Astrocyte of the spinal cord (primary cell): ENCODE results near the gene SREBF2.

Experiments used
- DNase-seq: peaks from one replicate; pipeline ENCODE4 v3.0.0; 2011; ENCODE audit warnings: low read depth, low spot score
- H3K4me3 ChIP-seq: 2 replicates; pipeline ENCODE4 v1.5.1; 2011; ENCODE audit warnings: low read depth, mild to moderate bottlenecking, low read length, moderate library complexity
- CTCF ChIP-seq: IDR thresholded peaks from 2 replicates; pipeline ENCODE4 v1.5.1; 2012; ENCODE audit warnings: low read depth, mild to moderate bottlenecking, low read length, inconsistent platforms
- in situ Hi-C: cut with HindIII; loops from 2 replicates; pipeline ENCODE4 v1.10.0; 2017; ENCODE audit warnings: low sequenced_read_pairs

Gene SREBF2

GRCh38 chr22:41923595-41924276, 90.8 kb downstream of the SREBF2 start:
- in situ Hi-C loops = no loop called here
- TF ChIP-seq CTCF = no peak
- no peak overlapping the region for H3K4me3 ChIP-seq
- DNase-seq = no peak

GRCh38 chr22:41925783-41926460, 93.0 kb downstream of the SREBF2 start:
- peak; percentile 12 for DNase-seq
- H3K4me3 ChIP-seq = no peak overlapping the region
- peak; percentile 63 for TF ChIP-seq CTCF
- in situ Hi-C loops = no loop called here

GRCh38 chr22:41927813-41928212, 94.9 kb downstream of the SREBF2 start:
- H3K4me3 ChIP-seq = no peak overlapping the region
- in situ Hi-C loops = no loop called here

GRCh38 chr22:41928593-41929417, 95.9 kb downstream of the SREBF2 start:
- no peak overlapping the region for H3K4me3 ChIP-seq

More at GRCh38 chr22:41927813-41928212, 94.9 kb downstream of the SREBF2 start:
- no peak for TF ChIP-seq CTCF
- no peak for DNase-seq

GRCh38 chr22:41929418-41929810, 96.5 kb downstream of the SREBF2 start:
- H3K4me3 ChIP-seq = no peak overlapping the region
- in situ Hi-C loops = no loop called here
- TF ChIP-seq CTCF = no peak
- no peak for DNase-seq

More at GRCh38 chr22:41928593-41929417, 95.9 kb downstream of the SREBF2 start:
- in situ Hi-C loops = no loop called here
- no peak for DNase-seq
- no peak for TF ChIP-seq CTCF

- in situ Hi-C loops = no loop called here
- no peak overlapping the region for H3K4me3 ChIP-seq
- no peak for TF ChIP-seq CTCF
- DNase-seq = no peak
Observed at GRCh38 chr22:41931701-41932269, 98.9 kb downstream of the SREBF2 start.
